GM12878 (cell line): ENCODE results near the gene CLASP1.

Source experiments
- ASH2L ChIP-seq: fragments of 300-600, 200-600 bp; sonication (generic); IDR thresholded peaks from 2 replicates; pipeline ENCODE4 v1.6.1; 2017; ENCODE audit warnings: low read depth, mild to moderate bottlenecking, borderline replicate concordance
- ATF7 ChIP-seq: fragments of 450-650 bp; IDR thresholded peaks from 2 replicates; pipeline ENCODE4 v1.6.1; 2016; ENCODE audit warnings: low read depth, mild to moderate bottlenecking
- CTCF ChIP-seq, 3 experiments: IDR thresholded peaks in 2 of 3; conservative IDR thresholded peaks in 1 of 3; 2 replicates each; pipeline ENCODE4 v1.5.1; 2011; ENCODE audit warnings: low read depth in 3 of 3, low read length in 3 of 3, mild to moderate bottlenecking in 3 of 3, control low read depth in 2 of 3, moderate library complexity in 2 of 3, inconsistent platforms in 1 of 3, mixed read lengths in 1 of 3; ENCODE audit not compliant: control insufficient read depth in 2 of 3, insufficient read depth in 1 of 3; ENCODE audit errors: extremely low read depth in 1 of 3
- EP300 ChIP-seq, 2 experiments: fragments of 150-350 bp in 1 of 2; IDR thresholded peaks; 2 replicates each; pipeline ENCODE4 v1.6.1; 2011 to 2012; ENCODE audit warnings: low read depth in 2 of 2, low read length in 2 of 2, borderline replicate concordance in 1 of 2, improper control_type of control experiment in 1 of 2, inconsistent platforms in 1 of 2; ENCODE audit not compliant: control insufficient read depth in 1 of 2
- ESRRA ChIP-seq: IDR thresholded peaks from 2 replicates; pipeline ENCODE4 v1.6.1; 2012; ENCODE audit warnings: mild to moderate bottlenecking, low read length, improper control_type of control experiment
- MTA2 ChIP-seq: fragments of 450-650 bp; IDR thresholded peaks from 2 replicates; pipeline ENCODE4 v1.6.1; 2016; ENCODE audit warnings: low read depth, mild to moderate bottlenecking, moderate library complexity
- NFYB ChIP-seq: IDR thresholded peaks from 2 replicates; pipeline ENCODE4 v1.6.1; 2011; ENCODE audit warnings: low read depth, mild to moderate bottlenecking, low read length, improper control_type of control experiment, moderate library complexity; ENCODE audit not compliant: insufficient read depth
- NRF1 ChIP-seq: conservative IDR thresholded peaks from 2 replicates; pipeline ENCODE4 v1.6.1; 2011; ENCODE audit warnings: mild to moderate bottlenecking, low read depth, low read length, improper control_type of control experiment
- PBX3 ChIP-seq: IDR thresholded peaks from 2 replicates; pipeline ENCODE4 v1.6.1; 2011; ENCODE audit warnings: mild to moderate bottlenecking, low read depth, low read length, moderate library complexity; ENCODE audit not compliant: insufficient replicate concordance
- POLR2A ChIP-seq: IDR thresholded peaks from 2 replicates; pipeline ENCODE4 v1.6.1; 2011; ENCODE audit warnings: low read depth, mild to moderate bottlenecking, low read length
- RAD21 ChIP-seq: IDR thresholded peaks from 2 replicates; pipeline ENCODE4 v1.6.1; 2011; ENCODE audit warnings: mild to moderate bottlenecking, low read depth, low read length, moderate library complexity; ENCODE audit not compliant: insufficient read depth
- RELA ChIP-seq: fragments of 450-650 bp; IDR thresholded peaks from 2 replicates; pipeline ENCODE4 v1.8.0; 2014; ENCODE audit warnings: borderline replicate concordance; ENCODE audit not compliant: partially characterized antibody
- SIN3A ChIP-seq: IDR thresholded peaks from 2 replicates; pipeline ENCODE4 v1.6.1; 2012; ENCODE audit warnings: low read depth, low read length, improper control_type of control experiment
- STAT3 ChIP-seq: IDR thresholded peaks from 2 replicates; pipeline ENCODE4 v1.6.1; 2011; ENCODE audit warnings: low read depth, low read length, improper control_type of control experiment

GRCh38 chr2:121435790-121436189 lies 213.5 kb downstream of the CLASP1 start:
- TF ChIP-seq RELA (no peak), EP300 (IDR thresholded peaks at IDR 0.05; ENCODE audit: borderline replicate concordance in 1 of 2, control insufficient read depth in 1 of 2, low read depth in 2 of 2, low read length in 2 of 2) (no peak), ESRRA (no peak), ASH2L (no peak), ATF7 (no peak), CTCF (IDR thresholded peaks at IDR 0.05 in 2 of 3, conservative IDR thresholded peaks at IDR 0.05 in 1 of 3; ENCODE audit: control insufficient read depth in 2 of 3, extremely low read depth in 1 of 3, insufficient read depth in 1 of 3, low read depth in 3 of 3, low read length in 3 of 3) (no peak), MTA2 (no peak), RAD21 (no peak), NFYB (no peak), PBX3 (no peak), NRF1 (no peak), SIN3A (no peak), STAT3 (no peak), POLR2A (no peak)
